ENCODE measurements around the gene KRTAP20-1. TPM values are rescaled to one million over a fixed set of nuclear protein-coding genes. Genes with fewer than 3 reads are reported as not detected.

KRTAP20-1 gene
- total and polyA plus RNA-seq, 4 donors = not detected

- TF ChIP-seq, protein P1, sequence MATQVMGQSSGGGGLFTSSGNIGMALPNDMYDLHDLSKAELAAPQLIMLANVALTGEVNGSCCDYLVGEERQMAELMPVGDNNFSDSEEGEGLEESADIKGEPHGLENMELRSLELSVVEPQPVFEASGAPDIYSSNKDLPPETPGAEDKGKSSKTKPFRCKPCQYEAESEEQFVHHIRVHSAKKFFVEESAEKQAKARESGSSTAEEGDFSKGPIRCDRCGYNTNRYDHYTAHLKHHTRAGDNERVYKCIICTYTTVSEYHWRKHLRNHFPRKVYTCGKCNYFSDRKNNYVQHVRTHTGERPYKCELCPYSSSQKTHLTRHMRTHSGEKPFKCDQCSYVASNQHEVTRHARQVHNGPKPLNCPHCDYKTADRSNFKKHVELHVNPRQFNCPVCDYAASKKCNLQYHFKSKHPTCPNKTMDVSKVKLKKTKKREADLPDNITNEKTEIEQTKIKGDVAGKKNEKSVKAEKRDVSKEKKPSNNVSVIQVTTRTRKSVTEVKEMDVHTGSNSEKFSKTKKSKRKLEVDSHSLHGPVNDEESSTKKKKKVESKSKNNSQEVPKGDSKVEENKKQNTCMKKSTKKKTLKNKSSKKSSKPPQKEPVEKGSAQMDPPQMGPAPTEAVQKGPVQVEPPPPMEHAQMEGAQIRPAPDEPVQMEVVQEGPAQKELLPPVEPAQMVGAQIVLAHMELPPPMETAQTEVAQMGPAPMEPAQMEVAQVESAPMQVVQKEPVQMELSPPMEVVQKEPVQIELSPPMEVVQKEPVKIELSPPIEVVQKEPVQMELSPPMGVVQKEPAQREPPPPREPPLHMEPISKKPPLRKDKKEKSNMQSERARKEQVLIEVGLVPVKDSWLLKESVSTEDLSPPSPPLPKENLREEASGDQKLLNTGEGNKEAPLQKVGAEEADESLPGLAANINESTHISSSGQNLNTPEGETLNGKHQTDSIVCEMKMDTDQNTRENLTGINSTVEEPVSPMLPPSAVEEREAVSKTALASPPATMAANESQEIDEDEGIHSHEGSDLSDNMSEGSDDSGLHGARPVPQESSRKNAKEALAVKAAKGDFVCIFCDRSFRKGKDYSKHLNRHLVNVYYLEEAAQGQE (IDR thresholded peaks at IDR 0.05) = no peak
- TF ChIP-seq TAF1 (conservative IDR thresholded peaks at IDR 0.05) = no peak
- TF ChIP-seq CTCF (IDR thresholded peaks at IDR 0.05; ENCODE audit: low read depth, low read length, missing input control) = no peak
- no peak for TF ChIP-seq FOXA1 (IDR thresholded peaks at IDR 0.05)
- TF ChIP-seq GABPA (IDR thresholded peaks at IDR 0.05 in 1 of 2, conservative IDR thresholded peaks at IDR 0.05 in 1 of 2) = no peak
- TF ChIP-seq EGR1 (IDR thresholded peaks at IDR 0.05; ENCODE audit: low read depth in 2 of 2) = no peak
These were observed 48.6 kb upstream of the KRTAP20-1 start (continued) for GRCh38 chr21:30567617-30568016.

- H3K4me3 ChIP-seq (ENCODE audit: low read depth in 1 of 3, low read length in 3 of 3) = no peak overlapping the region
- H3K4me1 ChIP-seq (ENCODE audit: control insufficient read depth in 4 of 4, insufficient read depth in 4 of 4, low read length in 3 of 4) = no peaks in the 10 kb centered on the region
- H3K27me3 ChIP-seq (ENCODE audit: control insufficient read depth in 4 of 4, insufficient read depth in 4 of 4, low read length in 3 of 4) = no peaks in the 10 kb centered on the region
- no peaks in the 10 kb centered on the region for H3K36me3 ChIP-seq (ENCODE audit: control insufficient read depth in 4 of 4, insufficient read depth in 3 of 4, low read depth in 1 of 4, low read length in 3 of 4)
- no peaks in the 10 kb centered on the region for H3K9me3 ChIP-seq (ENCODE audit: control insufficient read depth in 4 of 4, low read length in 3 of 4)
- H3K9ac ChIP-seq (ENCODE audit: low read depth in 1 of 2, low read length in 2 of 2) = no peak overlapping the region
- no peak for TF ChIP-seq EGR1 (IDR thresholded peaks at IDR 0.05; ENCODE audit: low read depth in 2 of 2)
- TF ChIP-seq JUND (IDR thresholded peaks at IDR 0.05) = no peak
- no peak for TF ChIP-seq ATF3 (IDR thresholded peaks at IDR 0.05)
- no peak for TF ChIP-seq SP1 (IDR thresholded peaks at IDR 0.05)
- TF ChIP-seq RXRA (IDR thresholded peaks at IDR 0.05) = no peak
- TF ChIP-seq FOXA2 (IDR thresholded peaks at IDR 0.05) = no peak
- TF ChIP-seq CTCF (IDR thresholded peaks at IDR 0.05; ENCODE audit: low read depth, low read length, missing input control) = no peak
- TF ChIP-seq HNF4G (IDR thresholded peaks at IDR 0.05) = no peak
- no peak for TF ChIP-seq ZBTB33 (IDR thresholded peaks at IDR 0.05)
- TF ChIP-seq, protein P1 (IDR thresholded peaks at IDR 0.05) = no peak
- TF ChIP-seq RAD21 (IDR thresholded peaks at IDR 0.05) = no peak
- no peak for TF ChIP-seq NR2F2 (IDR thresholded peaks at IDR 0.05)
- no peak for TF ChIP-seq FOXA1 (IDR thresholded peaks at IDR 0.05)
- no peak for TF ChIP-seq YY1 (IDR thresholded peaks at IDR 0.05)
- H3K27ac ChIP-seq (ENCODE audit: low read depth in 1 of 2, low read length in 2 of 2) = no peak overlapping the region
- DNase-seq (ENCODE audit: low spot score) = no peak
These were observed 38.5 kb upstream of the KRTAP20-1 start for GRCh38 chr21:30577766-30578165.
